WTC11 (cell line): ENCODE data around the gene CLEC10A. TPM values are rescaled to one million over a fixed set of nuclear protein-coding genes. Genes with fewer than 3 reads are reported as not detected.
A peak's percentile ranks its signal among the peaks of the same experiment; 100 is the strongest.
"Not testable (repeated sequence)": the region's sequence is repeated elsewhere in the genome, so short reads cannot be mapped to it uniquely, and the experiment has no call there.

Experiments used
- ATAC-seq: fragments of 200-7000 bp; cut with Tn5 transposase; 2 replicates; pipeline ENCODE4 v1.10.0; 2021; ENCODE audit warnings: mild to moderate bottlenecking, moderate library complexity
- CTCF ChIA-PET: fragments of 300-600 bp; sonication (Branson Sonifier 250); formaldehyde crosslinking; loops from one replicate; lab custom pipeline; 2021; ENCODE audit warnings: antibody characterized with exemption; lab: Charles Lee
- POLR2A ChIA-PET: fragments of 350-600 bp; sonication (Branson Sonifier 250); formaldehyde crosslinking; loops from one replicate; lab custom pipeline; 2021; ENCODE audit warnings: antibody characterized with exemption; lab: Charles Lee
- DNase-seq: peaks from one replicate; pipeline ENCODE4 v3.0.0; 2021; ENCODE audit warnings: low spot score
- H3K27ac Mint-ChIP-seq: 2 replicates; pipeline ENCODE4 v1.8.0; 2021; ENCODE audit warnings: mixed read lengths
- H3K27me3 Mint-ChIP-seq: 2 replicates; pipeline ENCODE4 v1.8.0; 2021; ENCODE audit warnings: low read depth, mild to moderate bottlenecking, moderate library complexity, mixed read lengths
- H3K36me3 Mint-ChIP-seq: 2 replicates; pipeline ENCODE4 v1.8.0; 2021; ENCODE audit warnings: mixed read lengths
- H3K4me1 Mint-ChIP-seq: 2 replicates; pipeline ENCODE4 v1.8.0; 2022; ENCODE audit warnings: mixed read lengths
- H3K4me3 Mint-ChIP-seq: 2 replicates; pipeline ENCODE4 v1.8.0; 2021; ENCODE audit warnings: mild to moderate bottlenecking, moderate library complexity, mixed read lengths
- H3K9me3 Mint-ChIP-seq: 2 replicates; pipeline ENCODE4 v1.8.0; 2021; ENCODE audit warnings: mixed read lengths
- AFF4 ChIP-seq: sonication (generic); formaldehyde crosslinking; IDR thresholded peaks from 2 replicates; pipeline ENCODE4 v1.8.1; 2023; ENCODE audit warnings: mild to moderate bottlenecking, missing genetic modification reagents, borderline replicate concordance
- ESRRA ChIP-seq: sonication (generic); formaldehyde crosslinking; IDR thresholded peaks from 2 replicates; pipeline ENCODE4 v1.8.1; 2022; ENCODE audit warnings: mild to moderate bottlenecking, missing genetic modification reagents, borderline replicate concordance
- NR1H2 ChIP-seq: sonication (generic); formaldehyde crosslinking; IDR thresholded peaks from 2 replicates; pipeline ENCODE4 v1.9.0; 2021; ENCODE audit warnings: mild to moderate bottlenecking, moderate library complexity, missing genetic modification reagents
- RELA ChIP-seq: sonication (generic); formaldehyde crosslinking; IDR thresholded peaks from 2 replicates; pipeline ENCODE4 v1.8.1; 2022; ENCODE audit warnings: missing genetic modification reagents, mild to moderate bottlenecking, borderline replicate concordance
- TEAD1 ChIP-seq: sonication (generic); formaldehyde crosslinking; IDR thresholded peaks from 2 replicates; pipeline ENCODE4 v1.8.0; 2022; ENCODE audit warnings: mild to moderate bottlenecking, missing genetic modification reagents
- ZNF219 ChIP-seq: sonication (generic); formaldehyde crosslinking; IDR thresholded peaks from 2 replicates; pipeline ENCODE4 v1.8.0; 2023; ENCODE audit warnings: missing genetic modification reagents, mild to moderate bottlenecking, borderline replicate concordance
- ZNF263 ChIP-seq: sonication (generic); formaldehyde crosslinking; IDR thresholded peaks from 2 replicates; pipeline ENCODE4 v1.8.1; 2022; ENCODE audit warnings: low read depth, mild to moderate bottlenecking, moderate library complexity, missing genetic modification reagents
- ZNF423 ChIP-seq: fragments of 250-450 bp; sonication (Bioruptor Pico); IDR thresholded peaks from 2 replicates; pipeline ENCODE4 v2.1.2; 2022; ENCODE audit warnings: mild to moderate bottlenecking, moderate library complexity
- ZNF532 ChIP-seq: fragments of 250-450 bp; sonication (Bioruptor Pico); IDR thresholded peaks from 2 replicates; pipeline ENCODE4 v1.9.0; 2021; ENCODE audit warnings: mild to moderate bottlenecking, borderline replicate concordance
- total RNA-seq: library from RNA; stranded (reverse); gene quantifications from 3 replicates; pipeline ENCODE4 v1.2.3, GENCODE V29; 2021
- TF ChIP-seq, protein P1 (sequence below): sonication (generic); formaldehyde crosslinking; IDR thresholded peaks from 2 replicates; pipeline ENCODE4 v1.8.1; 2023; ENCODE audit warnings: mild to moderate bottlenecking, missing genetic modification reagents

The CLEC10A gene
- total RNA-seq, 1 experiment from 2014 or later: not detected

GRCh38 chr17:7100641-7101379 lies 20.8 kb upstream of the CLEC10A start:
- ChIA-PET POLR2A (interaction anchor here (0.5 to 0.8 kb wide), 2 partner anchors 16 to 32 kb away, joined by 3 to 4 read pairs; no protein-coding TSS in a partner anchor), CTCF (interaction anchor here (0.6 to 2.2 kb wide), 6 partner anchors 36 to 76 kb away, joined by 3 to 9 read pairs (median 6); no protein-coding TSS in a partner anchor)
- DNase-seq, H3K9me3 Mint-ChIP-seq, H3K4me1 Mint-ChIP-seq, H3K27ac Mint-ChIP-seq, H3K36me3 Mint-ChIP-seq, ATAC-seq: not testable (repeated sequence)
- H3K27me3 Mint-ChIP-seq: peaks cover 29% of the 10 kb centered on the region
- peak overlapping the region; percentile 38 for H3K4me3 Mint-ChIP-seq

DNA sequence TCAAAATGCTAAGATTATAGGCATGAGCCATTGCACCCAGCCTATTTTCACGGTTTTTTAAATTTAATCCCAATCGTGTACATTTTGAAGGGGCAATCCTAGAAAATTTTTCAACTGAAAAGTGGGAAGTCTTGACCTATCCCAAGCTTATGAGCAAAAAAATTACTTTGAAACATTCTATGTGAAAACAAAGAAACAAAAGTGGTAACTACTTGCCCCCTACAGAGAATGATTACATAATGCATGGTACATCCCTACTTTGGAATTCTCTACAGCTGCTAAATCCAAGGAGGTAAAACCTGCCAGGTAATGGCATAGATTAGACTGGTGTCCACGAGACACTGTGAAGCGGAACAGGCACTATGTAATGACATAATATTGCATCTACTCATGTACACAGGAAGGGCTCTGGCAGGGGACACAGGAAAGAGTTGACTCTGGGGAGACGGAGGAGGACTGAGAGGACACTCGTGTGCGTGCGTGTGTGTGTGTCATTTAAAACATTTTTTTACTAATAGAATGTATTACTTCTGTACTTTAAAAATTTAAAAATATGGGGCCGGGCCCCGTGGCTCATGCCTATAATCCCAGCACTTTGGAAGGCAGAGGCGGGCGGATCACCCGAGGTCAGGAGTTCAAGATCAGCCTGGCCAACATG lies 18.9 kb upstream of the CLEC10A start:
- ATAC-seq (no peak), DNase-seq (no peak)
- Mint-ChIP-seq H3K9me3 (peaks cover 8% of the 10 kb centered on the region; the same call in 1 of the 2 replicates), H3K27me3 (peaks cover 33% of the 10 kb centered on the region), H3K27ac (no peak overlapping the region), H3K4me1 (peaks cover 5% of the 10 kb centered on the region; the same call in 1 of the 2 replicates), H3K4me3 (no peak overlapping the region), H3K36me3 (no peaks in the 10 kb centered on the region)
- TF ChIP-seq ZNF263 (no peak), ZNF219 (CRISPR knock-in tag) (no peak)
- TF ChIP-seq, protein P1, sequence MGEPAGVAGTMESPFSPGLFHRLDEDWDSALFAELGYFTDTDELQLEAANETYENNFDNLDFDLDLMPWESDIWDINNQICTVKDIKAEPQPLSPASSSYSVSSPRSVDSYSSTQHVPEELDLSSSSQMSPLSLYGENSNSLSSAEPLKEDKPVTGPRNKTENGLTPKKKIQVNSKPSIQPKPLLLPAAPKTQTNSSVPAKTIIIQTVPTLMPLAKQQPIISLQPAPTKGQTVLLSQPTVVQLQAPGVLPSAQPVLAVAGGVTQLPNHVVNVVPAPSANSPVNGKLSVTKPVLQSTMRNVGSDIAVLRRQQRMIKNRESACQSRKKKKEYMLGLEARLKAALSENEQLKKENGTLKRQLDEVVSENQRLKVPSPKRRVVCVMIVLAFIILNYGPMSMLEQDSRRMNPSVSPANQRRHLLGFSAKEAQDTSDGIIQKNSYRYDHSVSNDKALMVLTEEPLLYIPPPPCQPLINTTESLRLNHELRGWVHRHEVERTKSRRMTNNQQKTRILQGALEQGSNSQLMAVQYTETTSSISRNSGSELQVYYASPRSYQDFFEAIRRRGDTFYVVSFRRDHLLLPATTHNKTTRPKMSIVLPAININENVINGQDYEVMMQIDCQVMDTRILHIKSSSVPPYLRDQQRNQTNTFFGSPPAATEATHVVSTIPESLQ: no peak
- ChIA-PET CTCF (interaction anchor here (1.0 kb wide), 1 partner anchor 34 kb away, joined by 8 read pairs; no protein-coding TSS in a partner anchor), POLR2A (no interaction called here)

GRCh38 chr17:7097940-7098339 lies 17.9 kb upstream of the CLEC10A start:
- POLR2A ChIA-PET: interaction anchor here (0.6 kb wide), 1 partner anchor 17 kb away, joined by 3 read pairs; the partner anchor contains the start of gene ASGR2

GRCh38 chr17:7095625-7096024 lies 15.6 kb upstream of the CLEC10A start:
- ChIA-PET POLR2A (no interaction called here), CTCF (no interaction called here)
- no peak for DNase-seq
- Mint-ChIP-seq H3K27ac (no peak overlapping the region), H3K36me3 (no peaks in the 10 kb centered on the region), H3K4me3 (no peak overlapping the region), H3K4me1 (peaks cover 10% of the 10 kb centered on the region; the same call in 1 of the 2 replicates), H3K9me3 (0 out of 2 replicates have a peak, but pooled peaks cover 4% of the 10 kb centered on the region), H3K27me3 (peaks cover 12% of the 10 kb centered on the region)
- TF ChIP-seq RELA (CRISPR knock-in tag) (no peak), ESRRA (CRISPR knock-in tag) (no peak), ZNF532 (CRISPR knock-in tag) (no peak), TEAD1 (CRISPR knock-in tag) (no peak), NR1H2 (CRISPR knock-in tag) (no peak), AFF4 (CRISPR knock-in tag) (no peak)
- no peak for ATAC-seq

More at GRCh38 chr17:7097940-7098339, 17.9 kb upstream of the CLEC10A start:
- peaks cover 8% of the 10 kb centered on the region; the same call in 1 of the 2 replicates for H3K9me3 Mint-ChIP-seq
- peaks cover 29% of the 10 kb centered on the region for H3K27me3 Mint-ChIP-seq
- ATAC-seq (no peak), DNase-seq (no peak)
- H3K4me1 Mint-ChIP-seq: peaks cover 5% of the 10 kb centered on the region; the same call in 1 of the 2 replicates
- H3K4me3 Mint-ChIP-seq: no peak overlapping the region
- CTCF ChIA-PET: interaction anchor here (1.0 kb wide), 1 partner anchor 35 kb away, joined by 8 read pairs; no protein-coding TSS in a partner anchor
- H3K27ac Mint-ChIP-seq: no peak overlapping the region
- H3K36me3 Mint-ChIP-seq: no peaks in the 10 kb centered on the region
- TF ChIP-seq ZNF423 (CRISPR knock-in tag): no peak
